HG02623 (cell line): ENCODE data around the gene COPB1.

Experiments used
- ATAC-seq: cut with Tn5 transposase; IDR thresholded peaks from one replicate; pipeline ENCODE4 v1.9.1; 2021; ENCODE audit warnings: moderate library complexity; ENCODE audit not compliant: unreplicated experiment

The COPB1 gene

DNA sequence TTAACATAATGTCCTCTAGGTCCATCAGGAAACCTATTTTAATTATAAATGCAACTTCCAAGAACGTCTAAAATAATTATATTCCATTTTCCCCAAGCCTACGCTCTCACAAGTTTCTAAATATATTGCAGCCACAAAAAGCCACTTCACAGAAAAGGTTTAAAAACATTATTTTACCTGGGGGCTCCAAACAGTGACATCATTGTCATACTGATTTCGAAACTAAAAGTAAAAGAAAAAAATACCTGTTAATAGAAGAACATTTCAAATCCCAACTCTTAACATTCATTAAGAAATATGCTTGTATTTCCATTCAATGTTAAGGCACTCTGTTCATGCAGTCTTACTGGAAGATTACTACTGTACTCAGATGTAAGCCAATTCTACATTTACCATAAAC lies 19.2 kb upstream of the COPB1 start:
- no peak for ATAC-seq

DNA sequence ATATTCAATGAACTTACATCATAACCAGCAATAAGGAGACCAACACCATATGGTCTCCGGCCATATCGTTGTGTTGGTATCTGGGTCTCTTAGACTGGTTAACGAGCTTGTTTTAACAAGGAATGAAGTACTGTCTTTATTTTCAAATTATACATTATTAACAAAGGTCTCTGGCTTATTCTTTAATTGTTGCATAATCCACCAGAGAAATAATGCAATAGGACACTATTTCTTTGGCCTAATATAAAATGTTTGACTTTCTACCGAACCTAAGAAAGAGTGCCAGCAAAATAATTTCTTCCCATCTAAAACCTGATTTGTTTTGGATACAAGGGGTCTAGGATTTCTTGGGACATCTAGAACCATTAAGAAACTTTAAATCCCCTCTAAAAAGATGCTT lies 14.2 kb upstream of the COPB1 start:
- no peak for ATAC-seq

DNA sequence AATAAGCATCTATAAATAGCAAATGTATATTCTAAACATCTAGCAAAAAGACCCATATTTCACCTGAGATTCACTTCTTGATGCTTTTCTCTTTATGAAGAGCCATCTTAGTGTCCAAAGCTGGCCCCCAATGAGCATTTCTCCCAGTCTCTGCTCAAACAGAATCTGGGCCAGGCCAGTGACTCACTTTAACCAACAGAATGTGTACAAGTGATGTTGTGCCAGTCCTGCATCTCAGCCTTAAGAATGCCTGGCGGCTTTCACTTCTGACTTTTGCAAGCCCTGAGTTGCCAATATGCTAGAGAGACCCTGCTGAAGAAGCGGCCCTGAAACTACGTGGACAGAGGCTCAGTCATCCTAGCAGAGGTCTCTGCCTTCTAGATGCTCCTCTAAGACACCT lies 6.9 kb upstream of the COPB1 start:
- no peak for ATAC-seq

DNA sequence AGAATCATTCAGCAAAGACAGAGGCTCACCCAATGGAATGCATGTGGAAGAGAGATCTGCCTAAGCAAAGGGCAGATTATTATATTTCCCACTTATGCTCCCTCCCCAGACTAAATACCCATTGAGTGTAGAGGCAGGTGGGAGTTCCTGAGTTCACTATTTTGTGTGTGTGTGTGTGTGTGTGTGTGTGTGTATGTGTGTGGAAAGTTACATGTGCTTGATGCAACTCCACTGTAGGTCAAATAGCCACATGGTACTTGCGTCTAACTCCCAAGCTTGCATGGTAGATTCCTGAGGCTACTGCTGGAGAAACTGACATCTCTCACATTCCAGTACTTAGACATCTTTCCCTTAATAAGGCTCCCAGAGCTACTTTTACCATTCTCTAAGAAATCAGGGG lies 3.4 kb upstream of the COPB1 start:
- ATAC-seq = no peak

DNA sequence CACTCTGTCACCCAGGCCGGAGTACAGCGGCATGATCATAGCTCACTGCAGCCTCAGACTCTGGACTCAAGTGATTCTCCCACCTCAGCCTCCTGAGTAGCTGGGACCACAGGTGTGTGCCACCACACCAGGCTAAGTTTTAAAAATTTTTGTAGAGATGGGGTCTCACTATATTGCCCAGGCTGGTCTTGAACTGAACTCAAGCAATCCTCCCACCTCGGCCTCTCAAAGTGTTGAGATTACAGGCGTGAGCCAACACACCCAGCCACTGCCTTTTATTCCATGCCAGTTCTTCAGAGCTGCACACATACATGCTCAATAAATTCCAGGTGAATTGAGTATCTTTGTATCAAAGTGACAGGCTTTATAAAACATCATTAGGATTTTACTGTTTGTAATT lies 2.4 kb upstream of the COPB1 start:
- ATAC-seq = no peak

DNA sequence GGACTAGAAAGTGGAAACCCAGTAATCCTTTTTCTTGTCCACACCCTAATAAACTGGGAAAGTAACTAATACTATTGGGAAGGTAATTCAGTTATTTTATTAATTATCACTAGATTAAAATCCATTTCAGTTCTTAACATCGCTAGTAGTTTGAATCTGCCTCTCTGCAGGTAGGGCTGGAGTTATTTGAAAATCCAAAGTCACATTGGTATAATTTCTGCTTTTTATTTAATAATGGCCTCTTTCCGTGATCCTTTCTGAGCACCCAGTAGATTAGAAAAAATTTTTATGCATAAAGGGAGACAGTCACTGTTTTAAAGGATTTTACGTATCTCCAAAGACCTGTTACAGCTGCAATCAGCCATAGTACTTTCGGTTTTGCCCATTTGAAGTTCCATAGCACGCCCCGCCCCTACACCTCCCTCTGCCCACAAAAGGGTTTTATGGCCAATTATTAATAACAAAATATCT lies 605 bp upstream of the COPB1 start:
- peak; percentile 53 for ATAC-seq

DNA sequence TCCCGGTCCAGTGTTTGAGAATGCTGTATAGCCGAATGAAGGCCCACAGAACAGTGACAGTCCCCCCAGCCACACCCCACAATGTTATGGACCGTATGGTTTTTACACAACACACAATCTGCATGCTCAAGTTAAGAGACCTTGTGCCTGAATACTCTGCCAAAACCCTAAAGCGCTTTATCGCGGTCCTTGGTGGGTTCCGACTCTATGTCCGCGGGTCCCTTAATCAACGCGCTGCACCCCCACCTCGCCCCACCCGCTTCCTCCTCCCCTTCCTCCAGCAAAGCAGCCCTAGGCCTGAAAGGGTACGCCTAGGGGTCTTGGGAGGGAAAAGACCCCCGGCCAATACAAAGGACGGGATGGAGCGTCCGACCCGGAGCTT lies 442 bp downstream of the COPB1 start:
- peak; percentile 3 for ATAC-seq

DNA sequence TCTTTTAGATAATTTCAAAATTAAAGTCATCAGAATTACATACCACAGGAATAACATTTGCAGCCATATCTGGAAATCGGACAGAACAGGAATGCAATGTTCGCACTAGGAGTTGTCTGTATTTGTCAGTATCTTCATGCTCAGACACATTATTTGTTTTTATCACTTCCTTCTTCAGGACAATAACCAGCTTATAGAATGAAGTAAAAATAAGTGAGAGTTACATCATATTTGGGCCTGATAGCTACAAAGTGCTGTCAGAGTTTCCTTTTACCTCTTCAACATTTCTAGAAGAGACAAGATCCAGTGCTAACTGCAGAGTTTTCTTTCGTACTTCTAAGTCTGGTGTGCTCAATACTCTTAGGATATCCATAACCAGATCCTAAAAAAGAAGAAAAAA lies 18.9 kb downstream of the COPB1 start:
- no peak for ATAC-seq

DNA sequence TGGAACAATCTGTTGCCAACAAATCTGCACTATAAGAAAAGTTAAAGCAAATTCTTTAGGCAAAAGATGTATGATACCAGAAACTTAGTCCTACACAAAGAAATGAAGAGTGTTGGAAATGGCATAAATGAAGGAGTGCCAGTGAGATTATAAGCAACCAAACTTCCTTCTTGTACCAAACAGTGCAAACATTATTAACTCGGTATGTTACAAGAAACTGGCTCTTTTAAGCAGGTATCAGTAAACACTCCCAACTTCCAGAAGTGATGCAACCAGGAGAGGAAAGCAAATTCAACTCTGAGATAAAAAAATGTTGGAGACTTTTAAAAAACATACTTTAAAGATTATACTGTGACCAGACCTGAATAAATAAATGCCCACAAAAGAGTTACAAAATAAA lies 28.5 kb downstream of the COPB1 start:
- no peak for ATAC-seq

DNA sequence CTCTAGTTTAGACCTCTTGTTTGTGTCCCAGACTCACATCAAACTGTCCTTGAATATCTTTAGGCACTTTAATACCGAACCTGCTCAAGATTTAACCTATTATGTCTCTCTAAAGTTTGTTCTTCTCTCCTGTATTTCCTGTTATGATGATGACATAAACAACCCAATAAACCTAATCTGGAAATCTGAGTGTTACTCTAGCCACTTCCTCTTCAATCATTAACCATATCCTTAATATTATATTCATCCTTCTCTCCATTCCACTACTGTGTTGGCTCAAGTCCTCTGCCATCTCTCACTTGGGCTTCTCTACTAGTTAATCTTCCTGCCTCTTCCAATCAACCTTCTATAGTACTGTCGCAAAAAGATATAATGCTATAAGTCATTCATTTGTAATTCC lies 36.0 kb downstream of the COPB1 start:
- no peak for ATAC-seq

DNA sequence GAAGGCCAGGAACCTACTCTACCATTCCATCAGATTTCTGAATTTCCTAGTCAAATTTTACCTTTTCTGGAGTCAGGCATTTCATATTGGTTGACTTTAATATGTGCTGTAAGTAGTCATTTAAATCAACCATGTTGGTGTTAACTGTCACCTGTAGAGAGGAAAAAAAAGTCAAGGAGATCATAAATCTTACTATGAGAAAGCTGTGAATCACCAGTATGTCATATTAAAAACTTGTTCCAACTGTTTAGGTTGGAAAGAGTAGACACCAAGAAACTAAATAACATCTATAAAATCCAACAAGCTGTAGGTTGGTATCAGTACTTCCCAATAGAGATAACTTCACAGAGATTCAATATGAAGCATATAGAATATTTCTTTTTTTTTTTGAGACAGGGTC lies 39.5 kb downstream of the COPB1 start:
- no peak for ATAC-seq

DNA sequence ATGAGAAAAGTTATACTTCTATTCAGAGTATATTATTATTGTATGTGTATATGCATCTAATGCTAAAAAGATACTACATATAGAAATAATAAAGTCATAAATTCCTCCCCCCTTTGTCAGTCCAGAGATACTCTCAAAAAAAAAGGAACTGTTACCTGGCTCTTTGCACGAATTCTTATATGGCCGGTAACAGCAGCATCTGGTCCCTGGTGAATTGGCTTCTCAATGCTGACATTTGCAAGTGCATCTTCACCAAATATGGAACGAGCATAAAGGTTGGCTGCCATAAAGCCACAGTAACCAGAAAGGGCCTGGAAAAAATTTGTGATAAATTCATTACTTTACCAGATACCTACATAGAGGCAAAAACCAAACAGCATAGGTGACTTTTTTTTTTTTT lies 41.2 kb downstream of the COPB1 start:
- no peak for ATAC-seq

DNA sequence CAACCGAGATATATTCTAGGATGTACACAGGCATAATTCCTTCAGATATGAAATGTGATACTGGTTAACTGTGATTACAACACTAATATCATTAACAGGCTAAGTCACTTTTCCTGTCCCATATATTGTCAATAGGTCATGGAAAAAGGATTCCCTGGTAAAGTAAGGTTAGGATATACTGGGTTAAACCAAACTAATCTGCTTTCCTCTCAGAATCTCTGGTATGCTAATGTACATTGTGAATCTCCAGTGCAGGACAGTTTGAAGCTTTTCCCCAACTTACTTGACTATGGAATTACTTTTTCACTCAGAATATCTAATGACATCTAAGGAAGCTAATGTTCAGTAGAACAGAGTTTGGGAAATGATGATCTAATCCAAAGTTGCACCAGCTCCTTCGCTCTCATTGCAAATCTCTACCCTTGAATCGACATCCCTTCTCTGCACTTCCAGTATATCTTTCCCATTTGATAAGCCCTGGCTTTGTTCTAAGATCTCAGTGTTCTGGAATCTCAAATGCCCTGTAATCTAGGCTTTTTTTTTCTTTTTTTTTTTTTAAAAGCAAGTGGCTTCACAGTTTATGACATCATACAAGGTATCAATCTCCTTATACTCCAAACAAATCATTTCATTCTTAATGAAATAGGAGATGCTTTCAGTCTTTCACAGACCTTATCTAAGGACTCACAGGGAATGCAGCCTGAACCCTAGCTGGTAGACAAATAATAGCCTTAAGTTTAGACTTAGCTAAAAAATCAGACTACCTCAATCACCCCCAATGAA lies 43.8 kb downstream of the COPB1 start:
- ATAC-seq = no peak

DNA sequence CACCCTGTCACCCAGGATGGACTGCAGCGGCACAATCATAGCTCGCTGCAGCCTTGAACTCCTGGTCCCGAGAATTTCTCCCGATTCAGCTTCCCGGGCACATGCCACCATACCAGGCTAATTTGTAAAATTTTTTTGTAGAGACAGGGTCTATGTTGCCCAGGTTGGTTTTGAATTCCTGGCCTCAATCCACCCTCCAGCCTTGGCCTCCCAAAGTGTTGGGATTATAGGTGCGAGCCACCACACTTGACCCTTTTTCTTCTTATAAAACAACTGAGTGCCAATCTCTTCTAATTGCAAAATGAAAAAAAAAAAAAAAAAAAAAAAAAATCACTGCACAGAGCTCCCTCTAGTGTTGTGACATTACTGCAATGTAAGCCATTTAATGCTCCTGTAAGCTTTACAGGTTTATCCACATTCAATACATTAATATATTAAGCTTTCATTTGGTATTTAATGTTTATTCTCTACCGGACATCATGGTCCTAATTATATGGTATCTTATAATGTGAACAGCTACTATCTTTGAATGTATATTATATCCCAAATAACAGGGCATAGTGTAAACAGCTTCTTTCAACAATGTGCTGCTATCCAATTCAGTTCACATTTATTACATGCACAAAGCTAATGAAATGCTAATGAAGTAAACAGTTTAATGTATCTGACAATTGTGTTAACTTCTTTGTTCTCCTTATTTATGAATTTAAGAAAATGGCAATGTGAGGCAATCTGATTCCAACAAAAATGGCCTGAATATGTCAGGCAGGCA lies 44.6 kb downstream of the COPB1 start:
- no peak for ATAC-seq

DNA sequence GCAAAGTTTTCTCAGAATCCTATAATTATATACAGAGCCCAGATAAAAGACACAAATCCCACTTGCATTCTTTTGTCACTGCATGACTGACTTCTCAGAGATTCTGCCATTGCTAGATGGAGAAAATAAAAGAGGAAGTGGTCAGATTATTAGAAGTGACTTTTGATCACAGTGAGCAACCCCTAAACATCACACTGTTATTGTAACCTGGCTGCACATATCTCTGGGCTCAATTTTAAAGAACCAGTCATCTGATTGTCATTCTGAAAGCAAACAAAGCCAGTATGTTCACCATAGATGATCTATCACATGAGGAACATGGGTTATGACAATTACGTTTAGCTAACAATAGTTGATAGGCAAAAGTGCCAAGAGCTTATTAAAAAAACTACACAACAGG lies 47.8 kb downstream of the COPB1 start:
- no peak for ATAC-seq

DNA sequence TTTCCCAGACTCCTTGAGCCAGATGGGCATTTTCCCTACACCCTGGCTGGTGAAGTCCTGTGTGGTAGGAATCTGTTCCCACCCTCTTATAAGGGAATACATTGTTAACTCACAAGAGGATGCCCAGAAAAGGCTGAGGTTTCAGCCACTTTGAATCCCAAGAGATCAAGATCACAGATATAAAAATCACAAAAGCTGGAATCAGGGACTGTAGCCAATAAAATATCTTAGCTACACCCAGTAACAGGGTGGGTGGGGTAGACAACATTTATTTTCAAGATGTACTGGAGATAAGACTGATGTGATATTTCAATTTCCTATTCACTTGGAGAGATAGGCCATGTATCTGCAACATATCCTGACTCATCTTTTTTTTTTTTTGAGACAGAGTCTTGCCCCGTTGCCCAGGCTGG lies 50.3 kb downstream of the COPB1 start:
- no peak for ATAC-seq

DNA sequence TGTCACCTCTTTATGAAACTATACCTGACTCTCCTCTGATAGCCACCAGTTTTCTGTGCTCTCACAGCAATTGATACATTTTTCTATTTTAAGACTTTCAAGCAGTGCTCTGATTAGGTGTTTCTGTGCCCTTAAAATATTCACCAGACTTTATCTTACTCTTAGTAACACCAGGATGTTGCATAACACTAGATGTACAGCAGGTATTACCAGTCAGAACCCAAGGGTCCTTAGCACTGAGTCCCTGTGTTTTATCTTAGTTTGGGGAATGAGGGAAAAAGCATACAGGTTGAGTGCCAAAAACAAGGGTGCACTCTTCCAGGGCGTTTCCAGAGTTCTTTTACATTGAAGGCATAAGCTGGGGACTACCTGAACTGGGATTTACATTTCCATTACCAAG lies 51.4 kb downstream of the COPB1 start:
- no peak for ATAC-seq

DNA sequence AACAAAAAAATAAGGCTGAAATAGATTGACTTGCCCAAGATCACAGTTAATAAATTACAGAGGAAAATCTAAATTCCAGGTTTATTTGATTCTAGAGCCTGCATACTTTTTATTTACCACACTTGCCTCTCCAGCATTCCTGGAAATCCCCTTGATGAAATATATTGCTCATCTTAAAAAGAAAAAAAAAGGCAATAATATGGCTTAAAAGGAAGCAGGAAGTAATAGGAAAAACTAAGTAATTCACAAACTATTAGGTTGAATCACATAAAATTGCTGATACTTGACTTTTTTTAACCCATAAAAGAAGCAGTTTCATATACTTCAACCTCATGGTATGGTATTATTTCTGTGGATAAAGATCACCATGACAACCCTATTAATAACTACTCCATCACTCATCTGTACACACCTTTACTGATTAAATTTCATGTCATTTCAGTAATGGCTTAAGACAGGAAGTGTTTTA lies 52.9 kb downstream of the COPB1 start:
- no peak for ATAC-seq

DNA sequence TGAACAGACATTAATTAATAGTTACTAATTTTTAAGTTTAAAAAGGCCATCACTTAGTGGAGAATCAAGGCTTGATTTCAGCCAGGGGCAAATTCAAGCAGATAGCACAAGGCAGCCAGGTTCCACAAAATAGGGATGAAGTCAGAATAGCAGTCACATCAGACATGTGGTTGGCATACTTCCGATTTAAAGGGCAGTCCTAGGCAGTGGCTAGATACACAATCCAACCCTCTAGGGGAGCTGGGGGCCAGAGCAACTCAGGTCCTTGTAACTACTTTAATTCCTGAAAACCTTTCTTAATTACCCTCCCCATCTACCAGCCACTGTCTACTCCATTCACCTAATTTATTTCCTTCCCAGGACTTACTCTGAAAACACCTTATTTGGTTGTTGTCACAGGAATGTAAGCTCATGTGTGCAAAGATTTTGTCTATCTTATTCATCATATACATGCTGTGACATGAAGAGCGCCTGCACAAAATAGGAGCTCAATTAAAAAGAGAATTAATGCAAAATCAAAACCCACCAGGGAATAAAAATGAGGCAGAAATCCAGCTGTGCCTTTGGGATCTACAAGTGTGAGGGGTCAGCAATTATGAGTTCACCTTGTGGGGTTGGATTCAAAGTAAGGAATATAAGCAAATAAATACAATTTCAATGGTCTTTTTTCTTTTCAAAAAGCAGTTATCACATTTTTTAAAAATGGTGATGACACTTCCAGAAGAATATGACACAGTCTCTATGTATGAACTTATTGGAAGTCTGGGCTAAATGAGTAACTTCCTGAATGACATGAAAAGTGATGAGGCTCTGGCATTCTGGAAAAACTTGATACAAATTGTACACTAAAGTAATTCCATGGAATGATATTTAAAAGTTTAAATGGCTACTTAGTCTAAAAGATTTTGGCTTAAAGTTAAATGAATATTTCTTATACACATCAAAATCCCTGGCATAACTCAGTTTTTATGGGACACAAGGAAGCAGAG lies 53.8 kb downstream of the COPB1 start:
- no peak for ATAC-seq

DNA sequence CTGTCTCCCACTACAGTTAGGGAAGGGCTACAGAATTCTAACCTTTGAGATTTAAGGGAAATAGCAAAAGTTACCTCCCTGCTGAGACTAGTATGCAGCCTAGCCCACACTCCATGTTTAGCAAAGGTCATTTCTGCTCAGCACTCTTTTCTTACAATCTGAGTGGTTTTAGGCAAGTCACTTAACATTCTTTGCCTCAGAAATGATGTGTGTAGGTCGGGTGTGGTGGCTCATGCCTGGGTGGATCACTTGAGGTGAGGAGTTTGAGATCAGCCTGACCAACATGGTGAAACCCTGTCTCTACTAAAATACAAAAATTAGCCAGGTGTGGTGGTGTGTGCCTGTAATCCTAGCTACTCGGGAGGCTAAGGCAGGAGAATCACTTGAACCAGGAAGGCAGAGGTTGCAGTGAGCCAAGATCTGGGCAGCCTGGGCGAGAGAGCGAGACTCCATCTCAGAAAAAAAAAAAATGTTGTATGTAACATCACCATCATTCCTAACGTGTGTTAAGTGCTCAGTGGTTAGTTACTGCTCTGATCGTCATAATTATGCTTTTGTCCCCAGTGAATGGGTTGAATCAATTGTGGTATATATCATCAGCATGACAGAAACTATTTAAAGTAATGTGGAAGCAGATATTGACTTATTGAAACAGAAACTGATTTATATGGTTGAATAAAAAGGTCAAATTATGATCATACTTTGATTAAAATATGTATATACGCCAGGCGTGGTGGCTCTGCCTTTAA lies 55.0 kb downstream of the COPB1 start:
- no peak for ATAC-seq
